GM23338 (cell line): ENCODE results near the gene NHS. TPM values are rescaled to one million over a fixed set of nuclear protein-coding genes. Genes with fewer than 3 reads are reported as not detected.

ENCODE experiments used
- ATAC-seq: fragments of 200-7000 bp; cut with Tn5 transposase; 3 replicates; pipeline ENCODE4 v1.9.1; 2020
- DNase-seq: peaks from one replicate; pipeline ENCODE4 v3.0.0-alpha.2; 2015; ENCODE audit warnings: low spot score
- H2AFZ ChIP-seq: fragments of 200-600 bp; sonication (generic); 2 replicates; pipeline ENCODE4 v1.8.0; 2016; ENCODE audit warnings: antibody characterized with exemption, mild to moderate bottlenecking, moderate library complexity
- H3F3A ChIP-seq: fragments of 200-600 bp; sonication (generic); replicated peaks from 2 replicates; pipeline ENCODE4 v1.8.0; 2017; ENCODE audit warnings: antibody characterized with exemption, mixed run types, low read depth
- H3K27ac ChIP-seq: fragments of 200-600 bp; sonication (generic); 2 replicates; pipeline ENCODE4 v1.6.1; 2016; ENCODE audit warnings: low read depth
- H3K27me3 ChIP-seq: fragments of 200-600 bp; sonication (generic); 2 replicates; pipeline ENCODE4 v1.8.0; 2016; ENCODE audit warnings: mild to moderate bottlenecking, mixed run types, moderate library complexity; ENCODE audit not compliant: insufficient read depth
- H3K36me3 ChIP-seq: fragments of 200-600 bp; sonication (generic); 2 replicates; pipeline ENCODE4 v1.8.0; 2016; ENCODE audit warnings: mild to moderate bottlenecking; ENCODE audit not compliant: insufficient read depth
- H3K4me1 ChIP-seq: fragments of 200-600 bp; sonication (generic); 2 replicates; pipeline ENCODE4 v1.8.0; 2016; ENCODE audit warnings: mild to moderate bottlenecking, moderate library complexity; ENCODE audit not compliant: insufficient read depth
- H3K4me2 ChIP-seq: fragments of 200-600 bp; sonication (generic); 2 replicates; pipeline ENCODE4 v1.7.1; 2017; ENCODE audit warnings: mixed run types
- H3K4me3 ChIP-seq: fragments of 200-600 bp; sonication (generic); 2 replicates; pipeline ENCODE4 v1.6.1; 2016; ENCODE audit warnings: mixed run types
- H3K79me2 ChIP-seq: fragments of 200-600 bp; sonication (generic); replicated peaks from 2 replicates; pipeline ENCODE4 v1.8.0; 2017; ENCODE audit warnings: mild to moderate bottlenecking; ENCODE audit not compliant: insufficient read depth
- H3K9me2 ChIP-seq: fragments of 200-600 bp; sonication (generic); 2 replicates; pipeline ENCODE4 v1.8.0; 2017; ENCODE audit not compliant: insufficient read depth
- H4K20me1 ChIP-seq: fragments of 200-600 bp; sonication (generic); replicated peaks from 2 replicates; pipeline ENCODE4 v1.8.0; 2017; ENCODE audit warnings: mild to moderate bottlenecking; ENCODE audit not compliant: insufficient read depth
- H3K27ac Mint-ChIP-seq: 2 replicates; pipeline ENCODE4 v1.8.0; 2020; ENCODE audit warnings: inconsistent platforms, mild to moderate bottlenecking, moderate library complexity, mixed read lengths
- H3K27me3 Mint-ChIP-seq: 3 replicates; pipeline ENCODE4 v1.8.0; 2022; ENCODE audit warnings: low read depth, mild to moderate bottlenecking, moderate library complexity, mixed read lengths, inconsistent platforms; ENCODE audit not compliant: insufficient read depth, poor library complexity
- H3K36me3 Mint-ChIP-seq: 3 replicates; pipeline ENCODE4 v1.8.0; 2021; ENCODE audit warnings: low read depth, mild to moderate bottlenecking, inconsistent platforms, moderate library complexity, mixed read lengths
- H3K4me1 Mint-ChIP-seq: 3 replicates; pipeline ENCODE4 v1.8.0; 2020; ENCODE audit warnings: mild to moderate bottlenecking, inconsistent platforms, mixed read lengths
- H3K4me3 Mint-ChIP-seq: 3 replicates; pipeline ENCODE4 v1.8.0; 2021; ENCODE audit warnings: moderate library complexity, mild to moderate bottlenecking, inconsistent platforms, mixed read lengths
- H3K9me3 Mint-ChIP-seq: 3 replicates; pipeline ENCODE4 v1.8.0; 2020; ENCODE audit warnings: moderate library complexity, mild to moderate bottlenecking, inconsistent platforms, mixed read lengths
- CTCF ChIP-seq, 2 experiments: fragments of 200-600 bp in 1 of 2; sonication (generic) in 1 of 2; conservative IDR thresholded peaks; 2 replicates each; pipeline versions ENCODE4 v1.5.1 to v1.6.1; 2016 to 2017; ENCODE audit warnings: antibody characterized with exemption in 2 of 2, low read depth in 2 of 2, mild to moderate bottlenecking in 2 of 2, moderate library complexity in 1 of 2
- ETS1 ChIP-seq: IDR thresholded peaks from 2 replicates; pipeline ENCODE4 v1.6.1; 2016; ENCODE audit warnings: antibody characterized with exemption
- EZH2 ChIP-seq: fragments of 200-600 bp; sonication (generic); IDR thresholded peaks from one replicate; pipeline ENCODE4 v1.8.0; 2017; ENCODE audit warnings: antibody characterized with exemption, mild to moderate bottlenecking, low read depth; ENCODE audit not compliant: unreplicated experiment
- JUNB ChIP-seq: IDR thresholded peaks from one replicate; pipeline ENCODE4 v1.6.1; 2016; ENCODE audit warnings: antibody characterized with exemption; ENCODE audit not compliant: unreplicated experiment
- NANOG ChIP-seq: IDR thresholded peaks from 2 replicates; pipeline ENCODE4 v1.6.1; 2016; ENCODE audit warnings: antibody characterized with exemption, borderline replicate concordance
- POLR2AphosphoS5 ChIP-seq: IDR thresholded peaks from 2 replicates; pipeline ENCODE4 v1.6.1; 2016; ENCODE audit warnings: antibody characterized with exemption, low read depth
- STAT1 ChIP-seq: IDR thresholded peaks from one replicate; pipeline ENCODE4 v1.6.1; 2016; ENCODE audit warnings: antibody characterized with exemption; ENCODE audit not compliant: unreplicated experiment
- ZNF114 ChIP-seq: fragments of 250-450 bp; sonication (Bioruptor Pico); IDR thresholded peaks from 2 replicates; pipeline ENCODE4 v1.5.0; 2020; ENCODE audit warnings: mild to moderate bottlenecking, moderate library complexity
- ZNF462 ChIP-seq: fragments of 250-450 bp; sonication (Bioruptor Pico); IDR thresholded peaks from 2 replicates; pipeline ENCODE4 v1.5.0; 2020; ENCODE audit warnings: mild to moderate bottlenecking, moderate library complexity
- polyA plus RNA-seq: library from polyadenylated mRNA; unstranded; fragments of >200 nt; fragmentation: Nextera tagmentation; extraction: Ambion mirVana; gene quantifications from 2 replicates; pipeline ENCODE4 v1.2.1, GENCODE V29; 2016
- total RNA-seq: library from RNA; depleted of rRNA; stranded (reverse); fragments of >200 nt; shearing (Covaris generic); gene quantifications from 2 replicates; pipeline ENCODE4 v1.2.3, GENCODE V29; 2014

NHS gene
- total and polyA plus RNA-seq, 2 experiments from 2014 or later, result 1.8 to 8.2 TPM

- peaks cover 7% of the 10 kb centered on the region; the same call in 2 of the 3 replicates for H3K9me3 Mint-ChIP-seq
- peaks cover 12% of the 10 kb centered on the region; the same call in 1 of the 2 replicates for H3K4me1 ChIP-seq
- no peaks in the 10 kb centered on the region for H3F3A ChIP-seq
- H3K36me3 ChIP-seq, result no peaks in the 10 kb centered on the region
- no peak overlapping the region for H2AFZ ChIP-seq
- H3K27ac Mint-ChIP-seq, result no peak overlapping the region
- peaks cover 33% of the 10 kb centered on the region for H3K27me3 ChIP-seq
- TF ChIP-seq STAT1, result no peak
- TF ChIP-seq EZH2, result no peak
- no peak for TF ChIP-seq CTCF (conservative IDR thresholded peaks at IDR 0.05; ENCODE audit: low read depth in 2 of 2)
- TF ChIP-seq JUNB, result no peak
- no peak for TF ChIP-seq NANOG
- TF ChIP-seq POLR2AphosphoS5, result no peak
- TF ChIP-seq ZNF462 (CRISPR knock-in tag), result no peak
- no peak for TF ChIP-seq ZNF114 (CRISPR knock-in tag)
- no peak for TF ChIP-seq ETS1
- H3K79me2 ChIP-seq, result no peaks in the 10 kb centered on the region
- DNase-seq, result no peak
- H3K4me1 Mint-ChIP-seq, result peaks cover 13% of the 10 kb centered on the region
- no peaks in the 10 kb centered on the region for H3K9me2 ChIP-seq
- peaks cover 4% of the 10 kb centered on the region; the same call in 1 of the 2 replicates for H4K20me1 ChIP-seq
- ATAC-seq, result peak; percentile 7
- peak overlapping the region; percentile 88 for H3K4me2 ChIP-seq
- peaks cover 29% of the 10 kb centered on the region for H3K27me3 Mint-ChIP-seq
- peaks cover 4% of the 10 kb centered on the region for H3K36me3 Mint-ChIP-seq
- peak overlapping the region; percentile 75 for H3K4me3 Mint-ChIP-seq
- no peak overlapping the region for H3K27ac ChIP-seq
- H3K4me3 ChIP-seq, result peak overlapping the region; percentile 65
Measured at GRCh38 chrX:17375367-17375636, 302 bp downstream of the NHS start.
